Liver (tissue), 9 donors: ENCODE measurements around the gene MRPL18. TPM values are rescaled to one million over a fixed set of nuclear protein-coding genes. Genes with fewer than 3 reads are reported as not detected.

Source experiments
- DNase-seq: peaks from one replicate; pipeline ENCODE4 v3.0.0-alpha.2; 2017; ENCODE audit warnings: low spot score
- H3K27ac ChIP-seq, 2 donors: one replicate each; pipeline ENCODE4 v1.7.0; 2013; ENCODE audit warnings: inconsistent platforms in 2 of 2, low read length in 2 of 2, control low read depth in 1 of 2, low read depth in 1 of 2, mild to moderate bottlenecking in 1 of 2
- H3K27me3 ChIP-seq, 4 donors: one replicate each; pipeline versions ENCODE4 v1.6.1 to v1.7.0; 2013; ENCODE audit warnings: low read length in 3 of 4, inconsistent platforms in 1 of 4, mild to moderate bottlenecking in 1 of 4, moderate library complexity in 1 of 4; ENCODE audit not compliant: control insufficient read depth in 4 of 4, insufficient read depth in 4 of 4
- H3K36me3 ChIP-seq, 4 donors: one replicate each; pipeline versions ENCODE4 v1.6.1 to v1.7.0; 2013; ENCODE audit warnings: low read length in 3 of 4, mild to moderate bottlenecking in 3 of 4, low read depth in 1 of 4, moderate library complexity in 1 of 4; ENCODE audit not compliant: control insufficient read depth in 4 of 4, insufficient read depth in 3 of 4
- H3K4me1 ChIP-seq, 4 donors: one replicate each; pipeline versions ENCODE4 v1.6.1 to v1.7.0; 2013; ENCODE audit warnings: low read length in 3 of 4, mild to moderate bottlenecking in 3 of 4, moderate library complexity in 1 of 4; ENCODE audit not compliant: control insufficient read depth in 4 of 4, insufficient read depth in 4 of 4
- H3K4me3 ChIP-seq, 3 donors: one replicate each; pipeline versions ENCODE4 v1.6.1 to v1.7.0; 2013; ENCODE audit warnings: low read length in 3 of 3, control low read depth in 1 of 3, low read depth in 1 of 3, mild to moderate bottlenecking in 1 of 3
- H3K9ac ChIP-seq, 2 donors: one replicate each; pipeline ENCODE4 v1.7.0; 2013; ENCODE audit warnings: low read length in 2 of 2, mild to moderate bottlenecking in 2 of 2, moderate library complexity in 2 of 2, control low read depth in 1 of 2, low read depth in 1 of 2
- H3K9me3 ChIP-seq, 4 donors: one replicate each; pipeline versions ENCODE4 v1.6.1 to v1.7.0; 2013; ENCODE audit warnings: low read length in 3 of 4; ENCODE audit not compliant: control insufficient read depth in 4 of 4
- ATF3 ChIP-seq: IDR thresholded peaks from 2 replicates; pipeline ENCODE4 v1.6.1; 2016; ENCODE audit warnings: antibody characterized with exemption
- CTCF ChIP-seq: fragments of 150-350 bp; IDR thresholded peaks from 2 replicates; pipeline ENCODE4 v1.5.1; 2017; ENCODE audit warnings: improper control_type of control experiment, low read depth, low read length; ENCODE audit not compliant: missing input control
- EGR1 ChIP-seq, 2 donors: IDR thresholded peaks; 2 replicates each; pipeline ENCODE4 v1.6.1; 2016 to 2018; ENCODE audit warnings: antibody characterized with exemption in 2 of 2, low read depth in 2 of 2
- FOXA1 ChIP-seq: IDR thresholded peaks from 2 replicates; pipeline ENCODE4 v1.6.1; 2016; ENCODE audit warnings: antibody characterized with exemption
- FOXA2 ChIP-seq: IDR thresholded peaks from 2 replicates; pipeline ENCODE4 v1.6.1; 2016; ENCODE audit warnings: antibody characterized with exemption
- GABPA ChIP-seq, 2 donors: IDR thresholded peaks in 1 of 2; conservative IDR thresholded peaks in 1 of 2; 2 replicates each; pipeline ENCODE4 v1.6.1; 2016; ENCODE audit warnings: antibody characterized with exemption in 2 of 2, mild to moderate bottlenecking in 1 of 2, moderate library complexity in 1 of 2
- HNF4A ChIP-seq, 2 donors: conservative IDR thresholded peaks; 2 replicates each; pipeline ENCODE4 v1.6.1; 2016; ENCODE audit warnings: antibody characterized with exemption in 2 of 2, mild to moderate bottlenecking in 2 of 2
- HNF4G ChIP-seq: IDR thresholded peaks from 2 replicates; pipeline ENCODE4 v1.6.1; 2016; ENCODE audit warnings: antibody characterized with exemption
- JUND ChIP-seq, 2 donors: IDR thresholded peaks; 2 replicates each; pipeline ENCODE4 v1.6.1; 2016; ENCODE audit warnings: antibody characterized with exemption in 2 of 2
- MAX ChIP-seq: IDR thresholded peaks from 2 replicates; pipeline ENCODE4 v1.6.1; 2016; ENCODE audit warnings: antibody characterized with exemption
- NR2F2 ChIP-seq: IDR thresholded peaks from 2 replicates; pipeline ENCODE4 v1.6.1; 2016; ENCODE audit warnings: antibody characterized with exemption
- RAD21 ChIP-seq, 2 donors: IDR thresholded peaks; 2 replicates each; pipeline ENCODE4 v1.6.1; 2016; ENCODE audit warnings: antibody characterized with exemption in 2 of 2, mild to moderate bottlenecking in 2 of 2
- REST ChIP-seq: IDR thresholded peaks from 2 replicates; pipeline ENCODE4 v1.6.1; 2016; ENCODE audit warnings: antibody characterized with exemption, mild to moderate bottlenecking
- RXRA ChIP-seq, 2 donors: IDR thresholded peaks; 2 replicates each; pipeline ENCODE4 v1.6.1; 2017 to 2018; ENCODE audit warnings: antibody characterized with exemption in 2 of 2, mild to moderate bottlenecking in 1 of 2
- SP1 ChIP-seq: IDR thresholded peaks from 2 replicates; pipeline ENCODE4 v1.6.1; 2018; ENCODE audit warnings: antibody characterized with exemption, mild to moderate bottlenecking
- TAF1 ChIP-seq: conservative IDR thresholded peaks from 2 replicates; pipeline ENCODE4 v1.6.1; 2016; ENCODE audit warnings: antibody characterized with exemption, mild to moderate bottlenecking
- YY1 ChIP-seq: IDR thresholded peaks from 2 replicates; pipeline ENCODE4 v1.6.1; 2016; ENCODE audit warnings: antibody characterized with exemption, mild to moderate bottlenecking
- ZBTB33 ChIP-seq: IDR thresholded peaks from 2 replicates; pipeline ENCODE4 v1.6.1; 2016; ENCODE audit warnings: antibody characterized with exemption
- polyA plus RNA-seq, 2 donors: library from polyadenylated mRNA; stranded (reverse) in 1 of 2; unstranded in 1 of 2; fragments of 200-250 nt in 1 of 2; fragments of >200 nt in 1 of 2; fragmentation: Nextera tagmentation in 1 of 2; extraction: Ambion mirVana in 1 of 2; gene quantifications; one replicate each; pipeline versions ENCODE4 v1.2.1 to v1.2.3, GENCODE V29; 2013 to 2015
- total RNA-seq, 2 donors: library from RNA; depleted of rRNA; stranded (reverse); fragments of >200 nt; gene quantifications; one replicate each; pipeline ENCODE4 v1.2.3, GENCODE V29; 2014
- donor health status: healthy.
- donor health status: healthy.
- donor health status: healthy.
- donor health status: healthy.
- donor health status: healthy.

Gene MRPL18
- total and polyA plus RNA-seq, 4 donors: 32.5 to 61.9 (median 41.9) TPM

GRCh38 chr6:159766906-159767305 lies 23.4 kb upstream of the MRPL18 start:
- Histone ChIP-seq H3K9me3 (no peaks in the 10 kb centered on the region), H3K4me3 (no peak overlapping the region), H3K27ac (peak overlapping the region; percentile 1 to 36), H3K4me1 (peaks cover 0 to 24% (median 14%) of the 10 kb centered on the region in 4 donors), H3K36me3 (peaks cover 14 to 49% (median 41%) of the 10 kb centered on the region in 4 donors), H3K9ac (no peak overlapping the region), H3K27me3 (no peaks in the 10 kb centered on the region)
- no peak for DNase-seq
- TF ChIP-seq TAF1: no peak
- TF ChIP-seq FOXA2: no peak
- TF ChIP-seq JUND (IDR thresholded peaks at IDR 0.05): peak; percentile 95 to 98
- peak; percentile 39 to 50 for TF ChIP-seq RXRA (IDR thresholded peaks at IDR 0.05)
- peak; percentile 38 for TF ChIP-seq REST
- TF ChIP-seq NR2F2: no peak
- no peak for TF ChIP-seq RAD21 (IDR thresholded peaks at IDR 0.05)
- TF ChIP-seq ATF3: peak; percentile 94
- no peak for TF ChIP-seq CTCF
- TF ChIP-seq GABPA (IDR thresholded peaks at IDR 0.05 in 1 of 2, conservative IDR thresholded peaks at IDR 0.05 in 1 of 2): no peak
- TF ChIP-seq EGR1 (IDR thresholded peaks at IDR 0.05; ENCODE audit: low read depth in 2 of 2): peak; percentile 54 to 74
- TF ChIP-seq YY1: no peak
- TF ChIP-seq HNF4G: no peak
- peak; percentile 72 for TF ChIP-seq SP1
- TF ChIP-seq FOXA1: no peak
- no peak for TF ChIP-seq ZBTB33
- no peak for TF ChIP-seq MAX
- peak; percentile 26 to 38 for TF ChIP-seq HNF4A (conservative IDR thresholded peaks at IDR 0.05)
